NCI-H2196 treated with DMSO at 0.1 percent for 48 hours (cell line): ENCODE measurements around the gene SCGN.
"Not testable (repeated sequence)": the region's sequence is repeated elsewhere in the genome, so short reads cannot be mapped to it uniquely, and the experiment has no call there.

ENCODE experiments used
- DNase-seq: peaks from one replicate; lab custom pipeline; 2025; ENCODE audit not compliant: unreplicated experiment; lab: John Stamatoyannopoulos, UW

SCGN gene

GRCh38 chr6:25717866-25718740 lies 66.1 kb downstream of the SCGN start:
- peak; percentile 20 for DNase-seq

DNA sequence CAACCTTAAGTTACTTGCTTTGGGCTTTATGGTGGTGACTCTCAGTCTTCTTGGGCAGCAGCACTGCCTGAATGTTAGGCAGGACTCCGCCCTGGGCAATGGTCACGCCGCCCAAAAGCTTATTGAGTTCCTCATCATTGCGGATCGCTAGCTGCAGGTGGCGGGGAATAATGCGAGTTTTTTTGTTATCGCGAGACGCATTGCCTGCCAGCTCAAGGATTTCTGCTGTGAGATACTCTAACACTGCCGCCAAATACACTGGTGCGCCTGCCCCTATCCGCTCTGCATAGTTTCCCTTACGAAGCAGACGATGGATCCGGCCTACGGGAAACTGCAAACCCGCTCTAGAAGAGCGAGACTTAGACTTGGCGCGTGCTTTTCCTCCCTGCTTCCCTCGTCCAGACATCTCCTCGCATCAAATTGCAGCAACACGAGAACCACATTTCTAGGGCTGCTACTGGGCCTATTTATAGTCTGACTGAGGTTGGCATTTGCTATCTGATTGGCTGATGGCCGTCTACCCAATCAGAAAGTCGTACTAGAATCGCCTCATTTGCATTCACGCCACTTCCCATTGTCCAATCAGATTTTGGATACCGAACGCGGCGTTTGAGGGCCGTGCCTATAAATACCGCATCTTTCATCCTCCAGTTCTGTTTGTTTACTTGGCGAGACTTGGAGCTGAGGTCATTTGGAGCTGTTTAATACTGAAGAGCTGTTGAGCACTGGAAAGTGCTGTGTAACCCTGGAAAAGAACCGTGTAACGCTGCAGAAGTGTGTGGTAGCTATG lies 74.3 kb downstream of the SCGN start:
- no peak for DNase-seq

- no peak for DNase-seq
Measured at GRCh38 chr6:25727028-25727427, 75.0 kb downstream of the SCGN start.

DNA sequence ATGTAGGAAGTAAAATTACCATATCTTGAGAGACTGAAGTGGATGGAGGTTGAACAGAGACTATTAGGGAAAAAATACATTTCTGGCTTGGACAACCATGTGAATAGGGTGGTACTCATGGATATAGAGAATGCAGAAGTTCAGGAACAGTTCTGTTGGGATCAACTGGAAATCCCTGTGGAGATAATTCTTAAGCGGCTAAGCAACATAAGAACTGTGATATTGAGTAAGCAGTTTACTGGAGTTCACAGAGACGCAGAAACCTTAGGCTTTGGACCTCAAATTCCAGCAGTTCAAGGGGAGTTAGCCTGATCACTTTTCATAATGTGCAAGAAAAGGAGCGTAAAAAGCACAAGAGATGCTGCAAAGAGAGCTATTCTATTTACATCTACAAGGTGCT lies 78.9 kb downstream of the SCGN start:
- no peak for DNase-seq

DNA sequence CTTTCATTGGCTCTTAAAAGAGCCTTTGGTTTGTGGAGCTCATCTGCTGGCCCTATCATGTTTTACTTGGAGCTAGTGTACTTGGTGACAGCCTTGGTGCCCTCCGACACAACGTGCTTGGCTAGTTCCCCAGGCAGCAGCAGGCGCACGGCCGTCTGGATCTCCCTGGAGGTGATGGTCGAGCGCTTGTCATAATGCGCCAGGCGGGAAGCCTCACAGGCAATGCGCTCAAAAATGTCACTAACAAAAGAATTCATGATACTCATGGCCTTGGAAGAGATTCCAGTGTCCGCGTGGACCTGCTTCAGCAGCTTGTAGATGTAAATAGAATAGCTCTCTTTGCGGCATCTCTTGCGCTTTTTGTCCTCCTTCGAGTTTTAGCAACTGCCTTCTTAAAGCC lies 79.7 kb downstream of the SCGN start:
- no peak for DNase-seq

DNA sequence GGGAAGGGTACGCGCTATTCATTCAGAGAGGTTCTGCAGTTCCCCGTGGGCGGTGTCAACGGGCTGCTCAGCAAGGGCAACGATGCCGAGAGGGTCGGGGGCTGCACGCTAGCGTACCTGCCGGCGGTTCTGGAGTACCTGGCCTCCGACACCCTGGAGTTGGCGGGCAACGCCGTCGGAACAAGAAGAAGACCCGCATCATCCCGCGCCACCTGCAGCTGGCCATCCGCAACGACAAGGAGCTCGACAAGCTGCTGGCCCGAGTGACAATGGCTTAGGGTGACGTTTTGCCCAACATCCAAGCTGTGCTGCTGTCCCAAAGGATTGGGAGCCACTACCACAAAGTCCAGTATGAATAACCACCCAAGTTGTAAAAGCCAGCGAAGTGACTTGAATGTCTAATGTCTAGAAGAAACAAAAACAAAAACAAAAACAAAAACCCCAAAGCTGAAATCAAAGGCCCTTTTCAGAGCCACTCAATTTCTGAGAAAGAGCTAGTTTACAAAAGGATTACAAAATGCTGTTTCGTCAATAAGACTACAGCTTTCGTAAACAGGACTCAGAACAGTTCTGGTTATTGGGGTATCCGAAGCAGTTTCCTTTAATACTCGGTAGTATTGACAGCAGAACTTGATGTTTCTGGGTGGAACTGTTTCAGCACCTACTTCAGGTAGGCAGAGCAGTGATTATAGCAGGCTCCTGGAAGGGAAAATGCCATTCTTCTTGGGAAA lies 80.6 kb downstream of the SCGN start:
- no peak for DNase-seq

- DNase-seq, result no peak
Measured at GRCh38 chr6:25735261-25735660, 83.2 kb downstream of the SCGN start.

DNA sequence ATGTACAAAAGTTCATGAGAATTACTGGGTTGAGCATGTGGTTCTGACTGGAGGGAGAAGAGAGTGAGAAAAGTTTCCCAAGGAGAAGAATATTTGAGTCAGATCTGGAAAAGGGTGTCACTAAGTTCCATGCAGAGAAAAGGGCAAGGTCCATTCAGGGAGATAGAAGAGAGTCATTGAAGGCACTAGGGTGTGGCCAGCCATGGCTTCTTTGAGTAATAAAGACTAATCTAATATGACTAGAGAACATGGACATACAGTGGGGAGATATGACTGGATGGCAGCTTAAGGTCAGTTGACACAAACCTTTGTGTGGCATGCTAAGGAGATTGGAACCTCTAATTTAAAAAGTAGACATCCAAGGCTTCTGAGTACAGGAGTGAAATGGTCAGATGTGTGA lies 91.9 kb downstream of the SCGN start:
- no peak for DNase-seq

DNA sequence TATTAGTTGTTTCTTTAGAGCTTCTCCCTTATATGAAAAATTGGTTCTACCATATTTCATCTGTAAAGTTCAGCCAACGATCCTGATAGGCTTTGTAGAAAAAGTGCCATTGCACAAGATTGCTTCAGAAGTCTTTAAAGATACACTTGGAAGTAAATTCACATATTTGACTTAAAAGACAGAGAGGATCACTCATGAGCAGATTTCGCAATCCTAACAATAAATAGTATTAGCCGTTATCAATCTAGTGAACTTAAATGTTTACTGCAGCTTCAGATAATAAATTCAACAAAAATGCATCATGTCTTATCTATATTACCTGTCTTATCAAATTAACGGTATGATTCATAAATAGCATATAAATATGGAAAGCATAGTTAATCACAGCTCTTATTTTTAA lies 93.8 kb downstream of the SCGN start:
- no peak for DNase-seq

DNA sequence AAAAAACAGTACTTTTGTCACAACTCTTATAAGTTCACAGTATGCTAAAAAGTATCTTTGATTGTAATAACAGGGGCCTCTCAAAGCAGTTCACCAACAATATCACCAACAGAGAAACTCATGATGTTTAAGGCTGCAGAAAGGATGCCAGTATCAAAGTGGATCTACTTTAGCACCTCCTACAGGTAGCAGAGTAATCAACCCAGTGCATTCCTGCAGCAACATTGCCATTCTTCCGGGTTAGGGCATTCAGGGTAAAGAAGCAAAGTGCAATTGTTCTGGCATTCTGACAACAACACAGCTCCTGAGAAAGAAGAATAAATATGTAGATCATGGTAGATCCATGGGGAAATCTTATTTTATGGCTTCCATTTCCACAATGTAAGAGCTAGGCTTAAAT lies 95.0 kb downstream of the SCGN start:
- DNase-seq, result no peak

DNA sequence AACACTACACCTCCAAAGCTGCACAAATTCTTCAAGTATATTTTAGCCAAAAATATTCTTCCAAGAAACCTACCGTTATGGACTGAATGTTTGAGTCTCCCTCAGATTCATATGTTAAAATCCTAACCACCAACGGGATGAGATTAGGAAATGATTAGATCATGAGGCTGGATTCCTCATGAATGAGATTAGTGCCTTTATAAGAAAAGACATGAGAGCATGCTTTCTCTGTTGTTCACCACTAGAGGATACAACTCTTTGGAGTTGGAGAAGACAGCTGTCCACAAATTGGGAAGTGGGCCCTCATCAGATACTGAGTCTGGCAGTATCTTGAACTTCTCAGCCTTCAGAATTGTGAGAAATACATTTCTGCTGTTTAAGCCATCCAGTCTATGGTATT lies 95.5 kb downstream of the SCGN start:
- no peak for DNase-seq

- DNase-seq, result no peak
Measured at GRCh38 chr6:25748049-25748448, 96.0 kb downstream of the SCGN start.

DNA sequence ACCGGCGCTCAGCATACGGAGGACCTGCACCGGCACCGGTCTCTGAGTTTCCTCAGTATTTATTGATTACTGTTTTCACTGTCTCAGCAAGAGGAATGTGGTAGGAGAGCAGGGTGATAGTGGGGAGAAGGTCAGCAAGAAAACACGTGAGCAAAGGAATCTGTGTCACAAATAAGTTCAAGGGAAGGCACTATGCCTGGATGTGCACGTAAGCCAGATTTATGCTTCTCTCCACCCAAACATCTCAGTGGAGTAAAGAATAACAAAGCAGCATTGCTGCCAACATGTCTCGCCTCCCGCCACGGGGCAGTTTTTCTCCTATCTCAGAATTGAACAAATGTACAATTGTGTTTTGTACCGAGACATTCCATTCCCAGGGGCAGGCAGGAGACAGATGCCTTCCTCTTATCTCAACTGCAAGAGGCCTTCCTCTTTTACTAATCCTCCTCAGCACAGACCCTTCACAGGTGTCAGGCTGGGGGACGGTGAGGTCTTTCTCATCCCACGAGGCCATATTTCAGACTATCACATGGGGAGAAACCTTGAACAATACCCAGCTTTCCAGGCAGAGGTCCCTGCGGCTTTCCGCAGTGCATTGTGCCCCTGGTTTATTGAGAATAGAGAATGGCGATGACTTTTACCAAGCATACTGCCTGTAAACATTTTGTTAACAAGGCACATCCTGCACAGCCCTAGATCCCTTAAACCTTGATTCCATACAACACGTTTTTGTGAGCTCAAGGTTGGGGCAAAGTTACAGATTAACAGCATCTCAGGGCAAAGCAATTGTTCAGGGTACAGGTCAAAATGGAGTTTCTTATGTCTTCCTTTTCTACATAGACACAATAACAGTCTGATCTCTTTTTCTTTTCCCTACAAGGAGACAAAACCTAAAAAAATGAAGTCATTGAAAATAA lies 96.8 kb downstream of the SCGN start:
- DNase-seq, result not testable (repeated sequence)

GRCh38 chr6:25749837-25750236 lies 97.8 kb downstream of the SCGN start:
- DNase-seq, result no peak

DNA sequence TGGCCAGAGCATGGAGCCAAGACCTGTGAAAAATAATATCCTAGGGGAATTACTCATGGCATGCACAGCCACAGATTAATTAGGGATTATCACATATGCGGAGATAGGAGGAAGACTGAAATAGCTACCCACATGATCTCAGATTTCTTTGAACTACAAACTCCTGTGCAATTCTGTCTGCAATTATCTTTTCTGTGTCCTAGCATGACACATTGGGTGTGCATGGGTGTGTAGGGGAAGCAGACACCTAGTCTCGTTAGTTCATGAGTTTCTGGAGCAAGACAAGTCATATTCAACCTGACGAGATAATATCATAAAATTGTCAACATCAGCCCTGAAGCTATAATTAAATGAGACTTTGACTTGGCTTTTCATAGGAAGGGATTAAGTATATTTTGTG lies 98.9 kb downstream of the SCGN start:
- DNase-seq, result no peak
